WTC11 (cell line): ENCODE data around the gene MARK2. TPM values are rescaled to one million over a fixed set of nuclear protein-coding genes. Genes with fewer than 3 reads are reported as not detected.
A peak's percentile ranks its signal among the peaks of the same experiment; 100 is the strongest.

Experiments
- ATAC-seq: fragments of 200-7000 bp; cut with Tn5 transposase; 2 replicates; pipeline ENCODE4 v1.10.0; 2021; ENCODE audit warnings: mild to moderate bottlenecking, moderate library complexity
- Bru-seq: library from RNA; stranded (reverse); fragments of 400-500 nt; gene quantifications from one replicate; lab custom pipeline; 2021; lab: Mats Ljungman, UMichigan
- CTCF ChIA-PET: fragments of 300-600 bp; sonication (Branson Sonifier 250); formaldehyde crosslinking; loops from one replicate; lab custom pipeline; 2021; ENCODE audit warnings: antibody characterized with exemption; lab: Charles Lee
- POLR2A ChIA-PET: fragments of 350-600 bp; sonication (Branson Sonifier 250); formaldehyde crosslinking; loops from one replicate; lab custom pipeline; 2021; ENCODE audit warnings: antibody characterized with exemption; lab: Charles Lee
- DNase-seq: peaks from one replicate; pipeline ENCODE4 v3.0.0; 2021; ENCODE audit warnings: low spot score
- H3K27ac Mint-ChIP-seq: 2 replicates; pipeline ENCODE4 v1.8.0; 2021; ENCODE audit warnings: mixed read lengths
- H3K27me3 Mint-ChIP-seq: 2 replicates; pipeline ENCODE4 v1.8.0; 2021; ENCODE audit warnings: low read depth, mild to moderate bottlenecking, moderate library complexity, mixed read lengths
- H3K36me3 Mint-ChIP-seq: 2 replicates; pipeline ENCODE4 v1.8.0; 2021; ENCODE audit warnings: mixed read lengths
- H3K4me1 Mint-ChIP-seq: 2 replicates; pipeline ENCODE4 v1.8.0; 2022; ENCODE audit warnings: mixed read lengths
- H3K4me3 Mint-ChIP-seq: 2 replicates; pipeline ENCODE4 v1.8.0; 2021; ENCODE audit warnings: mild to moderate bottlenecking, moderate library complexity, mixed read lengths
- H3K9me3 Mint-ChIP-seq: 2 replicates; pipeline ENCODE4 v1.8.0; 2021; ENCODE audit warnings: mixed read lengths
- CREM ChIP-seq: sonication (generic); formaldehyde crosslinking; IDR thresholded peaks from 2 replicates; pipeline ENCODE4 v1.8.1; 2022; ENCODE audit warnings: mild to moderate bottlenecking, missing genetic modification reagents, moderate library complexity
- FOXP1 ChIP-seq: sonication (generic); formaldehyde crosslinking; IDR thresholded peaks from 2 replicates; pipeline ENCODE4 v1.8.0; 2022; ENCODE audit warnings: missing genetic modification reagents, mild to moderate bottlenecking, moderate library complexity, borderline replicate concordance
- GRHL2 ChIP-seq: fragments of 250-450 bp; sonication (Bioruptor Pico); IDR thresholded peaks from 2 replicates; pipeline ENCODE4 v1.8.0; 2022; ENCODE audit warnings: mild to moderate bottlenecking, moderate library complexity; ENCODE audit not compliant: insufficient replicate concordance, severe bottlenecking
- NFATC4 ChIP-seq: fragments of 250-450 bp; sonication (Bioruptor Pico); IDR thresholded peaks from 2 replicates; pipeline ENCODE4 v1.9.0; 2021; ENCODE audit warnings: mild to moderate bottlenecking
- NR2C2 ChIP-seq: sonication (generic); formaldehyde crosslinking; IDR thresholded peaks from 2 replicates; pipeline ENCODE4 v1.8.0; 2022; ENCODE audit warnings: mild to moderate bottlenecking, missing genetic modification reagents
- SP1 ChIP-seq: sonication (generic); formaldehyde crosslinking; conservative IDR thresholded peaks from 2 replicates; pipeline ENCODE4 v1.8.1; 2022; ENCODE audit warnings: missing genetic modification reagents
- TCF7 ChIP-seq: sonication (generic); formaldehyde crosslinking; IDR thresholded peaks from 2 replicates; pipeline ENCODE4 v1.8.0; 2022; ENCODE audit warnings: mild to moderate bottlenecking, low read depth, missing genetic modification reagents, moderate library complexity
- TEAD4 ChIP-seq: sonication (generic); formaldehyde crosslinking; IDR thresholded peaks from 2 replicates; pipeline ENCODE4 v1.8.0; 2022; ENCODE audit warnings: mild to moderate bottlenecking, missing genetic modification reagents
- ZNF138 ChIP-seq: sonication (generic); formaldehyde crosslinking; conservative IDR thresholded peaks from 2 replicates; pipeline ENCODE4 v1.8.1; 2022; ENCODE audit warnings: mild to moderate bottlenecking, moderate library complexity, missing genetic modification reagents
- ZNF232 ChIP-seq: sonication (generic); formaldehyde crosslinking; IDR thresholded peaks from 2 replicates; pipeline ENCODE4 v1.8.0; 2022; ENCODE audit warnings: mild to moderate bottlenecking, missing genetic modification reagents
- long read RNA-seq, 3 experiments: library from RNA in 1 of 3; library from capped mRNA in 1 of 3; library from polyadenylated mRNA in 1 of 3; unstranded in 2 of 3; stranded (forward) in 1 of 3; transcript quantifications; one replicate each; pipeline ENCODE4 v2.0.0, GENCODE V29; 2021
- total RNA-seq: library from RNA; stranded (reverse); gene quantifications from 3 replicates; pipeline ENCODE4 v1.2.3, GENCODE V29; 2021
- TF ChIP-seq, protein P1 (sequence below): sonication (generic); formaldehyde crosslinking; conservative IDR thresholded peaks from 2 replicates; pipeline ENCODE4 v1.8.1; 2023; ENCODE audit warnings: mild to moderate bottlenecking, low read depth, missing genetic modification reagents, moderate library complexity
- TF ChIP-seq, protein P2 (sequence below): sonication (generic); formaldehyde crosslinking; IDR thresholded peaks from 2 replicates; pipeline ENCODE4 v1.8.1; 2022; ENCODE audit warnings: mild to moderate bottlenecking, missing genetic modification reagents, moderate library complexity, borderline replicate concordance
- TF ChIP-seq, protein P3 (sequence below): sonication (generic); formaldehyde crosslinking; IDR thresholded peaks from 2 replicates; pipeline ENCODE4 v1.8.0; 2022; ENCODE audit warnings: mild to moderate bottlenecking, missing genetic modification reagents
- TF ChIP-seq, protein P4 (sequence below): sonication (generic); formaldehyde crosslinking; IDR thresholded peaks from 2 replicates; pipeline ENCODE4 v1.8.0; 2023; ENCODE audit warnings: missing genetic modification reagents, mild to moderate bottlenecking, borderline replicate concordance
- TF ChIP-seq, protein P5 (sequence below): sonication (generic); formaldehyde crosslinking; IDR thresholded peaks from 2 replicates; pipeline ENCODE4 v1.8.0; 2022; ENCODE audit warnings: mild to moderate bottlenecking, missing genetic modification reagents

The MARK2 gene
- total RNA-seq (50.8 to 57.4 TPM (median 51.4 TPM) in 3 replicates), Bru-seq, nascent RNA (percentile 72 among the genes with signal in this experiment)
- long read RNA-seq, experiment 1, full-length matches to known transcripts, result 56 of 193 reads
- long read RNA-seq, experiment 1, partial matches to known transcripts, result 29 of 193 reads
- long read RNA-seq, experiment 1, other reads (novel, unspliced or antisense), result 108 of 193 reads
- long read RNA-seq, experiment 2, partial matches to known transcripts, result 36 of 46 reads
- long read RNA-seq, experiment 2, other reads (novel, unspliced or antisense), result 10 of 46 reads
- long read RNA-seq, experiment 3, result 0 reads

DNA sequence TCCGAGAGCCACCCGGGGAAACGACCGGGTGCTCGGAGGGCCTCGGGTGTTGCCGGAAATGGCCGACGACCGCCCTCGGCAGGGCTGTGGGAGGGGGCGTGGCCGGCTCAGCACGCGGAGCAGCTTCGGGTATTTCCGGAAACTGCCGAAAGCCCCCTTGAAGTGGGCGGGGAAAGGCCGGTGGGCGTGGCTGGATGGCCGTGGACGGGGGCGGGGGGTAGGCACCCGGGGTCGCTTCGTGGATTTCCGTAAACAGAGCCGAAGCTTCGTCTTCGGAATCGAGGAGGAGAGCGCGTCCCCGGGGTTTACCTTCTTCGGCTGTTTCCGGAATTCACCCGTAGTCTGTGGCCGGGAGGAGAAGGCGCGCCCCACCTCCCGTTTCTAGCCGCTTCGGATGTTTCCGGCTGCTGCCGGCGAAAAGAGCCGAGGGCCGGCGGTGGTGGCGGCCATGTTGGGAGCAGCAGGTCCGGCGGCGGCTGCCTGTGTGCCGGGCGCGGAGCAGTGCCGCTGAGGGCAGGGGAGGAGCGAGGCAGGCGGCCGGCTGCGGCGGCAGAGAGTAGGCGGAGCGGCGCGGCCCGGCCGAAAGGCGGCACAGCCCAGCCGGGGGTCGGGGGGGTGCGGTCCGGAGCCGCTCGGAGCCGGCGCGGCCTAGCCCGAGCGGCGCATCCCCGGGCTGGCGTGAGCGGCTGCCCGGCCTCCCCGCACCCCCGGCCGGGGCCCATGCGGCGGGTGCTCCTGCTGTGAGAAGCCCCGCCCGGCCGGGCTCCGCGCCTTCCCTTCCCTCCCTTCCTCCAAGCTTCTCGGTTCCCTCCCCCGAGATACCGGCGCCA, at the start of gene MARK2:
Gene MARK2, plus strand, starts transcription at position 433 of the 830 bp plus-strand sequence. Its CDS starts 397 bp downstream, at position 830.
- H3K27me3 Mint-ChIP-seq, result no peaks in the 10 kb centered on the region
- H3K4me1 Mint-ChIP-seq, result peaks cover 58% of the 10 kb centered on the region
- H3K27ac Mint-ChIP-seq, result peak within 1 kb of the TSS; percentile 93
- peak; percentile 99 for DNase-seq
- H3K9me3 Mint-ChIP-seq, result no peaks in the 10 kb centered on the region
- peaks cover 2% of the 10 kb centered on the region; the same call in 1 of the 2 replicates for H3K36me3 Mint-ChIP-seq
- peak; percentile 88 for ATAC-seq
- ChIA-PET CTCF (interaction anchor here (0.6 to 4.9 kb wide), 26 partner anchors 9 to 346 kb away, joined by 3 to 94 read pairs (median 6); partner anchors contain the start of genes RCOR2, STIP1 and ZFTA), POLR2A (interaction anchor here (0.6 to 2.3 kb wide), 9 partner anchors 10 to 168 kb away, joined by 3 to 14 read pairs (median 3); partner anchors contain the start of genes ATL3 and RCOR2)
- H3K4me3 Mint-ChIP-seq, result peak within 1 kb of the TSS; percentile 90
- TF ChIP-seq SP1 (CRISPR knock-in tag) (peak; percentile 67), ZNF138 (CRISPR knock-in tag) (no peak), GRHL2 (CRISPR knock-in tag) (no peak), CREM (CRISPR knock-in tag) (peak; percentile 40; the same call in 1 of the 2 replicates), NR2C2 (CRISPR knock-in tag) (no peak), NFATC4 (CRISPR knock-in tag) (no peak), TCF7 (CRISPR knock-in tag) (peak; percentile 45; the same call in 1 of the 2 replicates), ZNF232 (CRISPR knock-in tag) (no peak), FOXP1 (peak; percentile 60; the same call in 1 of the 2 replicates), TEAD4 (CRISPR knock-in tag) (no peak)
- TF ChIP-seq, protein P1, sequence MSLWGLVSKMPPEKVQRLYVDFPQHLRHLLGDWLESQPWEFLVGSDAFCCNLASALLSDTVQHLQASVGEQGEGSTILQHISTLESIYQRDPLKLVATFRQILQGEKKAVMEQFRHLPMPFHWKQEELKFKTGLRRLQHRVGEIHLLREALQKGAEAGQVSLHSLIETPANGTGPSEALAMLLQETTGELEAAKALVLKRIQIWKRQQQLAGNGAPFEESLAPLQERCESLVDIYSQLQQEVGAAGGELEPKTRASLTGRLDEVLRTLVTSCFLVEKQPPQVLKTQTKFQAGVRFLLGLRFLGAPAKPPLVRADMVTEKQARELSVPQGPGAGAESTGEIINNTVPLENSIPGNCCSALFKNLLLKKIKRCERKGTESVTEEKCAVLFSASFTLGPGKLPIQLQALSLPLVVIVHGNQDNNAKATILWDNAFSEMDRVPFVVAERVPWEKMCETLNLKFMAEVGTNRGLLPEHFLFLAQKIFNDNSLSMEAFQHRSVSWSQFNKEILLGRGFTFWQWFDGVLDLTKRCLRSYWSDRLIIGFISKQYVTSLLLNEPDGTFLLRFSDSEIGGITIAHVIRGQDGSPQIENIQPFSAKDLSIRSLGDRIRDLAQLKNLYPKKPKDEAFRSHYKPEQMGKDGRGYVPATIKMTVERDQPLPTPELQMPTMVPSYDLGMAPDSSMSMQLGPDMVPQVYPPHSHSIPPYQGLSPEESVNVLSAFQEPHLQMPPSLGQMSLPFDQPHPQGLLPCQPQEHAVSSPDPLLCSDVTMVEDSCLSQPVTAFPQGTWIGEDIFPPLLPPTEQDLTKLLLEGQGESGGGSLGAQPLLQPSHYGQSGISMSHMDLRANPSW (CRISPR knock-in tag), result no peak
- TF ChIP-seq, protein P2, sequence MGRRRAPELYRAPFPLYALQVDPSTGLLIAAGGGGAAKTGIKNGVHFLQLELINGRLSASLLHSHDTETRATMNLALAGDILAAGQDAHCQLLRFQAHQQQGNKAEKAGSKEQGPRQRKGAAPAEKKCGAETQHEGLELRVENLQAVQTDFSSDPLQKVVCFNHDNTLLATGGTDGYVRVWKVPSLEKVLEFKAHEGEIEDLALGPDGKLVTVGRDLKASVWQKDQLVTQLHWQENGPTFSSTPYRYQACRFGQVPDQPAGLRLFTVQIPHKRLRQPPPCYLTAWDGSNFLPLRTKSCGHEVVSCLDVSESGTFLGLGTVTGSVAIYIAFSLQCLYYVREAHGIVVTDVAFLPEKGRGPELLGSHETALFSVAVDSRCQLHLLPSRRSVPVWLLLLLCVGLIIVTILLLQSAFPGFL (CRISPR knock-in tag), result no peak
- TF ChIP-seq, protein P3, sequence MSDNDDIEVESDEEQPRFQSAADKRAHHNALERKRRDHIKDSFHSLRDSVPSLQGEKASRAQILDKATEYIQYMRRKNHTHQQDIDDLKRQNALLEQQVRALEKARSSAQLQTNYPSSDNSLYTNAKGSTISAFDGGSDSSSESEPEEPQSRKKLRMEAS (CRISPR knock-in tag), result peak; percentile 50; the same call in 1 of the 2 replicates
- TF ChIP-seq, protein P4, sequence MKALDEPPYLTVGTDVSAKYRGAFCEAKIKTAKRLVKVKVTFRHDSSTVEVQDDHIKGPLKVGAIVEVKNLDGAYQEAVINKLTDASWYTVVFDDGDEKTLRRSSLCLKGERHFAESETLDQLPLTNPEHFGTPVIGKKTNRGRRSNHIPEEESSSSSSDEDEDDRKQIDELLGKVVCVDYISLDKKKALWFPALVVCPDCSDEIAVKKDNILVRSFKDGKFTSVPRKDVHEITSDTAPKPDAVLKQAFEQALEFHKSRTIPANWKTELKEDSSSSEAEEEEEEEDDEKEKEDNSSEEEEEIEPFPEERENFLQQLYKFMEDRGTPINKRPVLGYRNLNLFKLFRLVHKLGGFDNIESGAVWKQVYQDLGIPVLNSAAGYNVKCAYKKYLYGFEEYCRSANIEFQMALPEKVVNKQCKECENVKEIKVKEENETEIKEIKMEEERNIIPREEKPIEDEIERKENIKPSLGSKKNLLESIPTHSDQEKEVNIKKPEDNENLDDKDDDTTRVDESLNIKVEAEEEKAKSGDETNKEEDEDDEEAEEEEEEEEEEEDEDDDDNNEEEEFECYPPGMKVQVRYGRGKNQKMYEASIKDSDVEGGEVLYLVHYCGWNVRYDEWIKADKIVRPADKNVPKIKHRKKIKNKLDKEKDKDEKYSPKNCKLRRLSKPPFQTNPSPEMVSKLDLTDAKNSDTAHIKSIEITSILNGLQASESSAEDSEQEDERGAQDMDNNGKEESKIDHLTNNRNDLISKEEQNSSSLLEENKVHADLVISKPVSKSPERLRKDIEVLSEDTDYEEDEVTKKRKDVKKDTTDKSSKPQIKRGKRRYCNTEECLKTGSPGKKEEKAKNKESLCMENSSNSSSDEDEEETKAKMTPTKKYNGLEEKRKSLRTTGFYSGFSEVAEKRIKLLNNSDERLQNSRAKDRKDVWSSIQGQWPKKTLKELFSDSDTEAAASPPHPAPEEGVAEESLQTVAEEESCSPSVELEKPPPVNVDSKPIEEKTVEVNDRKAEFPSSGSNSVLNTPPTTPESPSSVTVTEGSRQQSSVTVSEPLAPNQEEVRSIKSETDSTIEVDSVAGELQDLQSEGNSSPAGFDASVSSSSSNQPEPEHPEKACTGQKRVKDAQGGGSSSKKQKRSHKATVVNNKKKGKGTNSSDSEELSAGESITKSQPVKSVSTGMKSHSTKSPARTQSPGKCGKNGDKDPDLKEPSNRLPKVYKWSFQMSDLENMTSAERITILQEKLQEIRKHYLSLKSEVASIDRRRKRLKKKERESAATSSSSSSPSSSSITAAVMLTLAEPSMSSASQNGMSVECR (CRISPR knock-in tag), result no peak
- TF ChIP-seq, protein P5, sequence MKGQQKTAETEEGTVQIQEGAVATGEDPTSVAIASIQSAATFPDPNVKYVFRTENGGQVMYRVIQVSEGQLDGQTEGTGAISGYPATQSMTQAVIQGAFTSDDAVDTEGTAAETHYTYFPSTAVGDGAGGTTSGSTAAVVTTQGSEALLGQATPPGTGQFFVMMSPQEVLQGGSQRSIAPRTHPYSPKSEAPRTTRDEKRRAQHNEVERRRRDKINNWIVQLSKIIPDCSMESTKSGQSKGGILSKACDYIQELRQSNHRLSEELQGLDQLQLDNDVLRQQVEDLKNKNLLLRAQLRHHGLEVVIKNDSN (CRISPR knock-in tag), result peak; percentile 46; the same call in 1 of the 2 replicates
- TF ChIP-seq, all 79 proteins: peak for 6
